ENCODE data around the gene TLCD1. TPM values are rescaled to one million over a fixed set of nuclear protein-coding genes. Genes with fewer than 3 reads are reported as not detected.

The TLCD1 gene
- total and polyA plus RNA-seq, 10 of the 15 experiments (the other 5 are each of a cell fraction or from before 2014, with no cell fraction given) = 2.9 to 19.8 (median 7.7) TPM

DNA sequence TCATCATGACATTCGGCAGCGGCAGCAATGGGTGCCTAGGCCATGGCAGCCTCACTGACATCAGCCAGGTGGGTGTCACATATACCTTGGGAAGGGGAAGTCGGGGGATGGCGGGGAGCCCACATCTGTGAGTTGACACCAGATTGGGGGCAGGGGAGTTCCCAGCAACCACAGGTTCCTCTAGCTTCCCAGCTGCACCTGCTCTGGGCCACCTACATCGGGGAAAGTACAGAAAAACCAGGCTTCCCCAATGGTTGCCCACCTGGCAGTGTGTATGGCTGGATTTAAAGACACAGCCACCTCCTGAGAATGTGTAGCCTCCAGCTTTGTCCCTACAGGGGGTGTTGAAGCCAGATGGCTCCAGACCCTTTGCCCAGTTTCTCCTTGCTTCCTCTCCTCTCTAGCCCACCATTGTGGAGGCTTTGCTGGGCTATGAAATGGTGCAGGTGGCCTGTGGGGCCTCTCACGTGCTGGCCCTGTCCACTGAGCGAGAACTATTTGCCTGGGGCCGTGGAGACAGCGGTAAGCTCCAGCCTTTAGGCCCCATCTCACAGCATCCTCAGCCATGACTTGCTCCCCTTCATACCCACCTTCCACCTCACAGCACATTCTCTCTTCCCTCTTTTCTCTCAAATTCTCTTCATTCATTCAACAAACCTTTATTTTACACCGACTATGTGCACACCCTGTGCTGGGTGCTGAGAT is 12.8 kb upstream of the TLCD1 start (continued):
- TF ChIP-seq SPI1 (IDR thresholded peaks at IDR 0.05; ENCODE audit: borderline replicate concordance, insufficient read depth, low read depth, low read length) (peak; percentile 80), EP300 (IDR thresholded peaks at IDR 0.05; ENCODE audit: borderline replicate concordance in 1 of 2, control insufficient read depth in 1 of 2, low read depth in 2 of 2, low read length in 2 of 2) (peak; percentile 37 to 62; a peak in 3 of 4 replicates), PBX3 (IDR thresholded peaks at IDR 0.05; ENCODE audit: insufficient replicate concordance, low read depth, low read length) (no peak), RB1 (IDR thresholded peaks at IDR 0.05; ENCODE audit: borderline replicate concordance) (no peak), NFIC (IDR thresholded peaks at IDR 0.05; ENCODE audit: low read depth, low read length) (no peak), SMAD5 (IDR thresholded peaks at IDR 0.05; ENCODE audit: low read depth) (no peak), IRF5 (IDR thresholded peaks at IDR 0.05; ENCODE audit: borderline replicate concordance) (no peak), CHD4 (IDR thresholded peaks at IDR 0.05) (no peak), CBX5 (IDR thresholded peaks at IDR 0.05; ENCODE audit: low read depth) (no peak), CHD1 (IDR thresholded peaks at IDR 0.05; ENCODE audit: low read depth, low read length) (no peak), SREBF2 (IDR thresholded peaks at IDR 0.05; ENCODE audit: low read length) (no peak), MXI1 (IDR thresholded peaks at IDR 0.05; ENCODE audit: low read depth, low read length) (no peak), EGR1 (IDR thresholded peaks at IDR 0.05; ENCODE audit: borderline replicate concordance in 1 of 2, low read depth in 2 of 2, low read length in 2 of 2) (peak in 1 of 2 experiments; percentile 83; a peak in 2 of 3 replicates), ZNF207 (IDR thresholded peaks at IDR 0.05; ENCODE audit: borderline replicate concordance) (no peak), POU2F2 (IDR thresholded peaks at IDR 0.05; ENCODE audit: borderline replicate concordance, low read depth, low read length) (no peak)
- TF ChIP-seq, protein P1, sequence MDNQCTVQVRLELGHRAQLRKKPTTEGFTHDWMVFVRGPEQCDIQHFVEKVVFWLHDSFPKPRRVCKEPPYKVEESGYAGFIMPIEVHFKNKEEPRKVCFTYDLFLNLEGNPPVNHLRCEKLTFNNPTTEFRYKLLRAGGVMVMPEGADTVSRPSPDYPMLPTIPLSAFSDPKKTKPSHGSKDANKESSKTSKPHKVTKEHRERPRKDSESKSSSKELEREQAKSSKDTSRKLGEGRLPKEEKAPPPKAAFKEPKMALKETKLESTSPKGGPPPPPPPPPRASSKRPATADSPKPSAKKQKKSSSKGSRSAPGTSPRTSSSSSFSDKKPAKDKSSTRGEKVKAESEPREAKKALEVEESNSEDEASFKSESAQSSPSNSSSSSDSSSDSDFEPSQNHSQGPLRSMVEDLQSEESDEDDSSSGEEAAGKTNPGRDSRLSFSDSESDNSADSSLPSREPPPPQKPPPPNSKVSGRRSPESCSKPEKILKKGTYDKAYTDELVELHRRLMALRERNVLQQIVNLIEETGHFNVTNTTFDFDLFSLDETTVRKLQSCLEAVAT (IDR thresholded peaks at IDR 0.05) = peak; percentile 7; the same call in 1 of the 2 replicates
- TF ChIP-seq, protein P2, sequence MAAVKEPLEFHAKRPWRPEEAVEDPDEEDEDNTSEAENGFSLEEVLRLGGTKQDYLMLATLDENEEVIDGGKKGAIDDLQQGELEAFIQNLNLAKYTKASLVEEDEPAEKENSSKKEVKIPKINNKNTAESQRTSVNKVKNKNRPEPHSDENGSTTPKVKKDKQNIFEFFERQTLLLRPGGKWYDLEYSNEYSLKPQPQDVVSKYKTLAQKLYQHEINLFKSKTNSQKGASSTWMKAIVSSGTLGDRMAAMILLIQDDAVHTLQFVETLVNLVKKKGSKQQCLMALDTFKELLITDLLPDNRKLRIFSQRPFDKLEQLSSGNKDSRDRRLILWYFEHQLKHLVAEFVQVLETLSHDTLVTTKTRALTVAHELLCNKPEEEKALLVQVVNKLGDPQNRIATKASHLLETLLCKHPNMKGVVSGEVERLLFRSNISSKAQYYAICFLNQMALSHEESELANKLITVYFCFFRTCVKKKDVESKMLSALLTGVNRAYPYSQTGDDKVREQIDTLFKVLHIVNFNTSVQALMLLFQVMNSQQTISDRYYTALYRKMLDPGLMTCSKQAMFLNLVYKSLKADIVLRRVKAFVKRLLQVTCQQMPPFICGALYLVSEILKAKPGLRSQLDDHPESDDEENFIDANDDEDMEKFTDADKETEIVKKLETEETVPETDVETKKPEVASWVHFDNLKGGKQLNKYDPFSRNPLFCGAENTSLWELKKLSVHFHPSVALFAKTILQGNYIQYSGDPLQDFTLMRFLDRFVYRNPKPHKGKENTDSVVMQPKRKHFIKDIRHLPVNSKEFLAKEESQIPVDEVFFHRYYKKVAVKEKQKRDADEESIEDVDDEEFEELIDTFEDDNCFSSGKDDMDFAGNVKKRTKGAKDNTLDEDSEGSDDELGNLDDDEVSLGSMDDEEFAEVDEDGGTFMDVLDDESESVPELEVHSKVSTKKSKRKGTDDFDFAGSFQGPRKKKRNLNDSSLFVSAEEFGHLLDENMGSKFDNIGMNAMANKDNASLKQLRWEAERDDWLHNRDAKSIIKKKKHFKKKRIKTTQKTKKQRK (IDR thresholded peaks at IDR 0.05; ENCODE audit: low read depth, low read length) = no peak
- TF ChIP-seq, protein P3, sequence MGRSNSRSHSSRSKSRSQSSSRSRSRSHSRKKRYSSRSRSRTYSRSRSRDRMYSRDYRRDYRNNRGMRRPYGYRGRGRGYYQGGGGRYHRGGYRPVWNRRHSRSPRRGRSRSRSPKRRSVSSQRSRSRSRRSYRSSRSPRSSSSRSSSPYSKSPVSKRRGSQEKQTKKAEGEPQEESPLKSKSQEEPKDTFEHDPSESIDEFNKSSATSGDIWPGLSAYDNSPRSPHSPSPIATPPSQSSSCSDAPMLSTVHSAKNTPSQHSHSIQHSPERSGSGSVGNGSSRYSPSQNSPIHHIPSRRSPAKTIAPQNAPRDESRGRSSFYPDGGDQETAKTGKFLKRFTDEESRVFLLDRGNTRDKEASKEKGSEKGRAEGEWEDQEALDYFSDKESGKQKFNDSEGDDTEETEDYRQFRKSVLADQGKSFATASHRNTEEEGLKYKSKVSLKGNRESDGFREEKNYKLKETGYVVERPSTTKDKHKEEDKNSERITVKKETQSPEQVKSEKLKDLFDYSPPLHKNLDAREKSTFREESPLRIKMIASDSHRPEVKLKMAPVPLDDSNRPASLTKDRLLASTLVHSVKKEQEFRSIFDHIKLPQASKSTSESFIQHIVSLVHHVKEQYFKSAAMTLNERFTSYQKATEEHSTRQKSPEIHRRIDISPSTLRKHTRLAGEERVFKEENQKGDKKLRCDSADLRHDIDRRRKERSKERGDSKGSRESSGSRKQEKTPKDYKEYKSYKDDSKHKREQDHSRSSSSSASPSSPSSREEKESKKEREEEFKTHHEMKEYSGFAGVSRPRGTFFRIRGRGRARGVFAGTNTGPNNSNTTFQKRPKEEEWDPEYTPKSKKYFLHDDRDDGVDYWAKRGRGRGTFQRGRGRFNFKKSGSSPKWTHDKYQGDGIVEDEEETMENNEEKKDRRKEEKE (IDR thresholded peaks at IDR 0.05) = no peak

All from GM12878 (cell line).